Coronary artery (tissue), 2 donors: Measurements from ENCODE around the gene DDX28.

ENCODE experiments used
- DNase-seq: peaks from one replicate; pipeline ENCODE4 v3.0.0-alpha.2; 2017; ENCODE audit warnings: low spot score
- H3K27ac ChIP-seq, 2 donors: fragments of 200-600 bp; sonication (generic); one replicate each; pipeline ENCODE4 v1.5.1; 2016 to 2019
- H3K4me3 ChIP-seq: fragments of 200-600 bp; sonication (generic); 2 replicates; pipeline ENCODE4 v1.5.1; 2016; ENCODE audit warnings: mild to moderate bottlenecking, moderate library complexity
- TF ChIP-seq, protein P1 (sequence below): fragments of 200-600 bp; sonication (generic); IDR thresholded peaks from one replicate; pipeline ENCODE4 v1.5.1; 2019; ENCODE audit warnings: antibody characterized with exemption

The DDX28 gene

DNA sequence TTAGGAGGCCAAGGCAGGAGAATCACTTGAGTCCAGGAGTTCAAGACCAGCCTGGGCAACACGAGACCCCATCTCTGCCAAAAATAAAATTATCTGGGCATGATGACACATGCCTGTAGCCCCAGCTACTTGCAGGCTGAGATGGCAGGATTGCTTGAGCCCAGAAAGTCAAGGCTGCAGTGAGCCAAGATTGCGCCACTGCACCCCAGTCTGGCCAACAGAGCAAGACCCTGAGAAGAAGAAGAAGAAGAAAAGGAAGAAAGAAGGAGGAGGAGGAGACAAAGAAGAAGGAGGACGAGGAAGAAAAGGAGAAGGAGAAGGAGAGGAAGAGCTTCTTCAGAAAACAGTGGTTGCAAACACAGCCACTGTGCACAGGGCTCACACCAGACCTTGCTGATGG is 34.4 kb downstream of the DDX28 start:
- TF ChIP-seq, protein P1, sequence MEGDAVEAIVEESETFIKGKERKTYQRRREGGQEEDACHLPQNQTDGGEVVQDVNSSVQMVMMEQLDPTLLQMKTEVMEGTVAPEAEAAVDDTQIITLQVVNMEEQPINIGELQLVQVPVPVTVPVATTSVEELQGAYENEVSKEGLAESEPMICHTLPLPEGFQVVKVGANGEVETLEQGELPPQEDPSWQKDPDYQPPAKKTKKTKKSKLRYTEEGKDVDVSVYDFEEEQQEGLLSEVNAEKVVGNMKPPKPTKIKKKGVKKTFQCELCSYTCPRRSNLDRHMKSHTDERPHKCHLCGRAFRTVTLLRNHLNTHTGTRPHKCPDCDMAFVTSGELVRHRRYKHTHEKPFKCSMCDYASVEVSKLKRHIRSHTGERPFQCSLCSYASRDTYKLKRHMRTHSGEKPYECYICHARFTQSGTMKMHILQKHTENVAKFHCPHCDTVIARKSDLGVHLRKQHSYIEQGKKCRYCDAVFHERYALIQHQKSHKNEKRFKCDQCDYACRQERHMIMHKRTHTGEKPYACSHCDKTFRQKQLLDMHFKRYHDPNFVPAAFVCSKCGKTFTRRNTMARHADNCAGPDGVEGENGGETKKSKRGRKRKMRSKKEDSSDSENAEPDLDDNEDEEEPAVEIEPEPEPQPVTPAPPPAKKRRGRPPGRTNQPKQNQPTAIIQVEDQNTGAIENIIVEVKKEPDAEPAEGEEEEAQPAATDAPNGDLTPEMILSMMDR = no peak
- H3K27ac ChIP-seq = no peak overlapping the region
- DNase-seq = no peak
- H3K4me3 ChIP-seq = no peak overlapping the region

DNA sequence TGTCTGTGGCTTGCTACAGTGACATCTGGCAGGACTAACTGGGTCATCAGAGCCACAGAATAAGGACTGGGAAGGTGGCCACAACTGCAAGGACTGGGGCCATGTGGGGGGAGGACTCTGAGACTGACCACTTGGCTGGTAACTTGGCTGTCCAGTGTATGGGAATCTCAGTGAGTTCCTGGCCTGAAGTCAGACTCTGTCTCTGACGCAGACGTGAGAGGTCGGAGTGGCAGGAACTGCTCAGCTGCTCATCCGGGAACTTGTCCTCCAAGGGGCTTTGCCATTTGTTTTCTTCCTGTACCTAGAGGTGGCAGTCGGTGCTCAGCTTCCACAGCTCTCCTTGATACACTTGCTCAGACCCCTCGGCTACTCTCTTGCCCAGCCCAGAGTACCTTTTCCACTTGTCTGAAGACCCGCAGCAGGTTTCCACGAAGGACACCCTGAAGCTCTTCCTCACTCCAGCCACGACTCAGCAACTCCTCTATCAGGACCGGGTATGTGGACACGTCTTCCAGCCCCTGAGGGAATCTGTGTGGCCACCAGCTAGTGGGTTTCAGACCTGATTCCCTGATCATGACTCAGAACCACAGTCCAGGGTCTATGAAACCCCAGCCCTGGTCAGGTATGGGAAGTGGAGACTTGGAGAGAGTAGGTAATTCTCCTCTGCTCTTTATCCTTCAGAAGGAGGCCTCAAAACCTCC is 35.4 kb downstream of the DDX28 start:
- DNase-seq = no peak
- H3K27ac ChIP-seq = peak overlapping the region in 1 of 2 donors; percentile 7
- H3K4me3 ChIP-seq = no peak overlapping the region
- TF ChIP-seq, protein P1 = no peak

DNA sequence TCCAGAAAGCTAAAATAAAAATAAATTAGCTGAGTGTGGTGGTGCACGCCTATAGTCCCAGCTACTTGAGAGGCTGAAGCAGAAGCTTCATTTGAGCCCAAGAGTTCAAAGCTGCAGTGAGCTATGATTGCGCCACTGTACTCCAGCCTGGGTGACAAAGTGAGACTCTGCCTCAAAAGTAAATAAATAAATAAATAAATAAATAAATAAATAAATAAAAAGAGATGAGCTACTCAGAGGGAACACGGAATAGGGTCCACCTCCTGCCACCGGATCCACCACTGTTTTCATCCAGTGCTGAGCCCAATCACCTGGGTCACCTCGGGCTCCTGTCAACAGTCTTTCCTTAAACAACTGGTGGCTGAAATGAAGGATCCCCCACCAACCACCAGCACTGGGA is 36.1 kb downstream of the DDX28 start:
- TF ChIP-seq, protein P1 = no peak
- DNase-seq = no peak
- Histone ChIP-seq H3K4me3 (no peak overlapping the region), H3K27ac (no peak overlapping the region)

DNA sequence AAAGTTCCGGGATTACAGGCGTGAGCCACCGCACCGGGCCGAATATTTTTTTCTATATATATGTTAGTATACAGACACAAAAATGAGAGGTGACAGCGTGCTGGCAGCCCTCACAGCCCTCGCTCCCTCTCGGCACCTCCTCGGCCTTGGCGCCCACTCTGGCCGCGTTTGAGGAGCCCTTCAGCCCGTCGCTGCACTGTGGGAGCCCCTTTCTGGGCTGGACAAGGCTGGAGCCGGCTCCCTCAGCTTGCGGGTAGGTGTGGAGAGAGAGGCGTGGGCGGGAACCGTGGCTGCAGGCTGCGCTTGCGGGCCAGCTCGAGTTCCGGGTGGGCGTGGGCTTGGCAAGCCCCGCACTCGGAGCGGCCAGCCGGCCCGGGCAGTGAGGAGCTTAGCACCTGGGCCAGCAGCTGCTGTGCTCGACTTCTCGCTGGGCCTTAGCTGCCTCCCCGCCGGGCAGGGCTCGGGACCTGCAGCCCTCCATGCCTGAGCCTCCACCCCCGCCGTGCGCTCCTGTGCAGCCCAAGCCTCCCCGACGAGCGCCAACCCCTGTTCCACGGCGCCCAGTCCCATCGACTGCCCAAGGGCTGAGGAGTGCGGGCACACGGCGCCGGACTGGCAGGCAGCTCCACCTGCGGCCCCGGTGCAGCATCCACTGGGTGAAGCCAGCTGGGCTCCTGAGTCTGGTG is 40.9 kb downstream of the DDX28 start:
- DNase-seq = no peak
- H3K27ac ChIP-seq = no peak overlapping the region
- H3K4me3 ChIP-seq = no peak overlapping the region
- TF ChIP-seq, protein P1 = no peak

DNA sequence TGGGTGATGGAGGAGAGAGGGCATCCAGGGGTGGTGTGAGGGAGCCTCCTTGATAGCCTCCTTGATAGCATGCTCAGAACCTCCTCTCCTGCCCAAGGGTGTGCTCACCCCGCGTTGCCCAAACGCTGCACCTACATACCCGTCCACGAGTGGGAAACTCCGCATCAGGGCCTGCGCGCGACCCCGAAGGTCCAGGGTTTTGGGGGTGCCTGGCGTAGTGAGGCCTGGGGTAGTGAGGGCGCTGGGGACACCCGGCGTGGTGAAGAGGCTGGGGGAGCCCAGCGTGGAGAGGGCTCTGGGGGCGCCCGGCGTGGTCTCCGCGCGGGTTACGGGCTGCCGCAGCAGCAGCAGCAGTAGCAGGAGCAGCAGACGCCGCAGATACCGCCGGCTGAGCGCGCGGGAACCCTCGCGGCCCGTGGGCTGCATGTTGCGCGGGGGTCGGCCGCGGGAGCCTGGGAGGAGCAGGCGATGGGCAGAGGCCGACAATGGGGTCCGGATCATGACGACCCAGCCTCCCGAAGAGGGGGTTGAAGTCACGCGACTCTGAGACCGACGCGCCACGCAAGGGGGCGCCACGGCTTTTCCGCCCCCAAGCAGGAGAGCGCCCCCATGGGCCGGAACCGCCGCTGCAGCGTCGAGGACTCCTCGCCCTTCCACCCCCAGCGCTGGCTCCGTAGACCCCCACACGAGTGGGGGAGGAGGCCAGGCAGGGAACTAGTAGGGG is 42.9 kb downstream of the DDX28 start, which contains the start of gene DPEP3:
Gene DPEP3 (minus strand): TSS at position 545 of the 724 bp plus-strand sequence. CDS start 119 bp downstream, at position 426.
- DNase-seq = peak; percentile 68
- Histone ChIP-seq H3K4me3 (no peak within 1 kb of the TSS), H3K27ac (no peak within 1 kb of the TSS)
- TF ChIP-seq, protein P1 = no peak

DNA sequence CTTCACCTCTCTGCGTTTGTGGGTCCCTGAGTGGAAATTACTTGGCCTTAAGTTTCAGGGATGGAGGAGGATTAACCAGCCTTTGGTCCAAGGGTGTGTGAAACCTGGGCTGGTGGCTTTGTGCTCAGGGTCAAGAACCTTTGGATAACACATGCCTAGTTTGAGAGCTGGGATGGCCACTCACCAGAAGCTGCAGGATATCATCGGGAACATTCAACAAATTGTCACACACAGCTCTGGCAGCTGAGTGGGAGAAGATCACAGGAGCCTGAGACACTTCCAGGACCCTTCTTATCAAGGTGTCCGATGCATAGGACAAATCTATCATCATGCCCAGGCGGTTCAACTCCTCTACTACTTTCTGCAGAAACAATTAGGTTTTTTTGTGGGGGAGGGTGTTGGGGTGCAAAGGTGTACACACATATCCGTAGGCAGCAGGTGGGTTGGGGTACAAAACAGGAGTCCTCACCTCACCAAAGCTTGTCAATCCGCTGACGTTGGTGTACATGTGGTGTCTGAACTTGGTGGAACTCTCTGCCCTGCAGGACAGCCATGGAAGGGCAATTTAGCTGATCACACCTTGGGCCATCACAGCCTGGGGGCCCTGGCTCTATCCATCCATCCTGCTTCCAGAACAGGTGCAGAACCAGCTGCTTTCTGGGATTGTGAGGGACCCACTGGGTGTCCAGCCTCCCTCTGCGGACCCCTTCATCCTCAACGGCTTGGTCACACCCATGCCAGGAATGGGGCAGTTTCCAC is 45.4 kb downstream of the DDX28 start:
- Histone ChIP-seq H3K4me3 (no peak overlapping the region), H3K27ac (no peak overlapping the region)
- DNase-seq = no peak
- TF ChIP-seq, protein P1 = no peak
